IMR-90 (cell line): Measurements from ENCODE around the gene DSN1. TPM values are rescaled to one million over a fixed set of nuclear protein-coding genes. Genes with fewer than 3 reads are reported as not detected.

Experiments used
- ATAC-seq: fragments of 200-7000 bp; cut with Tn5 transposase; 2 replicates; pipeline ENCODE4 v1.9.1; 2020; ENCODE audit warnings: low read depth, mild to moderate bottlenecking, moderate library complexity
- BruUV-seq: library from RNA; stranded (reverse); fragments of 400-500 nt; replicated peaks from 2 replicates; lab custom pipeline; 2021; lab: Mats Ljungman, UMichigan
- CTCF ChIA-PET: fragments of 300-600 bp; formaldehyde crosslinking; extraction: SDS; loops from one replicate; lab custom pipeline; 2021; ENCODE audit warnings: antibody characterized with exemption; lab: Yijun Ruan, JAX
- POLR2A ChIA-PET: fragments of 300-600 bp; sonication (Branson Sonifier 250); formaldehyde crosslinking; loops from one replicate; lab custom pipeline; 2022; ENCODE audit warnings: antibody characterized with exemption; ENCODE audit not compliant: unreplicated experiment; lab: Charles Lee
- DNase-seq: peaks from one replicate; pipeline ENCODE4 v3.0.0; 2013
- H2AFZ ChIP-seq: replicated peaks from 2 replicates; pipeline ENCODE3; 2013; ENCODE audit warnings: low read length, mild to moderate bottlenecking; ENCODE audit not compliant: poor library complexity
- H2AK5ac ChIP-seq: 2 replicates; pipeline ENCODE4 v1.6.1; 2013; ENCODE audit warnings: low read depth, low read length, inconsistent platforms
- H2AK9ac ChIP-seq: replicated peaks from 2 replicates; pipeline ENCODE3; 2013; ENCODE audit warnings: mild to moderate bottlenecking, low read depth, low read length, moderate library complexity; ENCODE audit not compliant: poor library complexity
- H2BK120ac ChIP-seq: 2 replicates; pipeline ENCODE4 v1.6.1; 2013; ENCODE audit warnings: low read depth, low read length, inconsistent platforms
- H2BK15ac ChIP-seq: 3 replicates; pipeline ENCODE4 v1.6.1; 2013; ENCODE audit warnings: low read depth, low read length, inconsistent platforms
- H2BK20ac ChIP-seq: 2 replicates; pipeline ENCODE4 v1.6.1; 2013; ENCODE audit warnings: low read depth, mild to moderate bottlenecking, inconsistent platforms, low read length, moderate library complexity
- H2BK5ac ChIP-seq: 2 replicates; pipeline ENCODE4 v1.6.1; 2013; ENCODE audit warnings: mild to moderate bottlenecking, low read depth, low read length, inconsistent platforms; ENCODE audit not compliant: poor library complexity, severe bottlenecking
- H3K14ac ChIP-seq: replicated peaks from 2 replicates; pipeline ENCODE4 v1.6.1; 2013; ENCODE audit warnings: low read depth, low read length, inconsistent platforms
- H3K18ac ChIP-seq: 2 replicates; pipeline ENCODE4 v1.6.1; 2013; ENCODE audit warnings: low read depth, low read length, control low read depth
- H3K23ac ChIP-seq: 2 replicates; pipeline ENCODE4 v1.6.1; 2013; ENCODE audit warnings: low read depth, low read length, inconsistent platforms
- H3K27ac ChIP-seq: 2 replicates; pipeline ENCODE4 v1.5.1; 2013; ENCODE audit warnings: mild to moderate bottlenecking, control low read depth, low read length; ENCODE audit not compliant: insufficient read depth
- H3K27me3 ChIP-seq: 2 replicates; pipeline ENCODE4 v1.6.1; 2013; ENCODE audit warnings: low read length; ENCODE audit not compliant: control insufficient read depth, insufficient read depth
- H3K36me3 ChIP-seq: 2 replicates; pipeline ENCODE4 v1.6.1; 2013; ENCODE audit warnings: low read length, mixed read lengths; ENCODE audit not compliant: control insufficient read depth, insufficient read depth
- H3K4ac ChIP-seq: 2 replicates; pipeline ENCODE4 v1.6.1; 2013; ENCODE audit warnings: low read depth, low read length, inconsistent platforms
- H3K4me1 ChIP-seq: 2 replicates; pipeline ENCODE4 v1.6.1; 2013; ENCODE audit warnings: low read length, mixed read lengths; ENCODE audit not compliant: control insufficient read depth, insufficient read depth
- H3K4me2 ChIP-seq: 2 replicates; pipeline ENCODE4 v1.6.1; 2013; ENCODE audit warnings: low read depth, mild to moderate bottlenecking, control low read depth, low read length, moderate library complexity
- H3K4me3 ChIP-seq: 2 replicates; pipeline ENCODE4 v1.5.1; 2013; ENCODE audit warnings: low read depth, mild to moderate bottlenecking, control low read depth, low read length, moderate library complexity; ENCODE audit not compliant: insufficient read depth
- H3K56ac ChIP-seq: 2 replicates; pipeline ENCODE4 v1.6.1; 2013; ENCODE audit warnings: low read length, inconsistent platforms; ENCODE audit not compliant: insufficient read depth; ENCODE audit errors: extremely low read depth
- H3K79me1 ChIP-seq, 2 experiments: 2 replicates each; pipeline ENCODE4 v1.6.1; 2013; ENCODE audit warnings: low read length in 2 of 2, inconsistent platforms in 1 of 2, low read depth in 1 of 2
- H3K9ac ChIP-seq: 2 replicates; pipeline ENCODE4 v1.6.1; 2013; ENCODE audit warnings: low read depth, low read length, control low read depth
- H3K9me1 ChIP-seq: 2 replicates; pipeline ENCODE4 v1.6.1; 2013; ENCODE audit warnings: low read length, inconsistent platforms; ENCODE audit not compliant: insufficient read depth
- H3K9me3 ChIP-seq: 2 replicates; pipeline ENCODE4 v1.6.1; 2013; ENCODE audit warnings: low read length; ENCODE audit not compliant: control insufficient read depth, insufficient read depth
- H4K20me1 ChIP-seq: 2 replicates; pipeline ENCODE4 v1.6.1; 2013; ENCODE audit warnings: low read length, inconsistent platforms; ENCODE audit not compliant: insufficient read depth
- H4K5ac ChIP-seq: 2 replicates; pipeline ENCODE4 v1.6.1; 2013; ENCODE audit warnings: mild to moderate bottlenecking, low read depth, low read length, control low read depth
- H4K8ac ChIP-seq, 2 experiments: 2 replicates each; pipeline ENCODE4 v1.6.1; 2013; ENCODE audit warnings: low read depth in 2 of 2, low read length in 2 of 2, control low read depth in 1 of 2, inconsistent platforms in 1 of 2
- H4K91ac ChIP-seq: 2 replicates; pipeline ENCODE4 v1.6.1; 2013; ENCODE audit warnings: low read depth, low read length, inconsistent platforms; ENCODE audit not compliant: insufficient read depth
- BHLHE40 ChIP-seq: fragments of 150-350 bp; IDR thresholded peaks from 2 replicates; pipeline ENCODE4 v1.6.1; 2016; ENCODE audit warnings: mild to moderate bottlenecking, low read depth, low read length
- CEBPB ChIP-seq: IDR thresholded peaks from 2 replicates; pipeline ENCODE4 v1.6.1; 2012; ENCODE audit warnings: low read depth, low read length, improper control_type of control experiment
- ELK1 ChIP-seq: fragments of 150-350 bp; IDR thresholded peaks from 2 replicates; pipeline ENCODE4 v1.6.1; 2016; ENCODE audit warnings: low read depth, mild to moderate bottlenecking, low read length, moderate library complexity, borderline replicate concordance
- FOS ChIP-seq: fragments of 150-350 bp; IDR thresholded peaks from 2 replicates; pipeline ENCODE4 v1.6.1; 2016; ENCODE audit warnings: low read depth, low read length
- MAZ ChIP-seq: IDR thresholded peaks from 2 replicates; pipeline ENCODE4 v1.6.1; 2012; ENCODE audit warnings: low read depth, mild to moderate bottlenecking, low read length, improper control_type of control experiment, moderate library complexity, borderline replicate concordance
- NFE2L2 ChIP-seq: fragments of 150-350 bp; IDR thresholded peaks from 2 replicates; pipeline ENCODE4 v1.6.1; 2016; ENCODE audit warnings: low read depth, mild to moderate bottlenecking, low read length
- POLR2A ChIP-seq: IDR thresholded peaks from 2 replicates; pipeline ENCODE4 v1.6.1; 2012; ENCODE audit warnings: mild to moderate bottlenecking, low read depth, low read length
- RAD21 ChIP-seq: IDR thresholded peaks from 2 replicates; pipeline ENCODE4 v1.6.1; 2012; ENCODE audit warnings: low read length, improper control_type of control experiment
- RCOR1 ChIP-seq: IDR thresholded peaks from 2 replicates; pipeline ENCODE4 v1.6.1; 2012; ENCODE audit warnings: mild to moderate bottlenecking, low read length, improper control_type of control experiment; ENCODE audit not compliant: insufficient replicate concordance
- WGBS, 2 experiments: methylation state at CpG; one replicate each; pipeline versions ENCODE4 v1.1.5 to v1.1.7; 2013; ENCODE audit warnings: missing lambda C conversion rate in 2 of 2; ENCODE audit not compliant: insufficient read length in 1 of 2; ENCODE audit errors: extremely low coverage in 2 of 2; 5-methylcytosine and 5-hydroxymethylcytosine counted together
- dilution Hi-C: fragments of 300-500 bp; cut with HindIII; formaldehyde crosslinking; loops from one replicate; pipeline ENCODE4 v1.14.3; 2018; ENCODE audit warnings: low sequenced_read_pairs; ENCODE audit not compliant: unreplicated experiment
- in situ Hi-C: fragments of 300-500 bp; cut with MboI; formaldehyde crosslinking; loops from 3 replicates; pipeline ENCODE4 v1.14.3; 2019; ENCODE audit warnings: low sequenced_read_pairs, inconsistent platforms, mixed read lengths
- intact Hi-C: fragments of 100-400 bp; cut with micrococcal nuclease; formaldehyde crosslinking; loops from 2 replicates; pipeline ENCODE4 v1.10.0; 2022
- polyA plus RNA-seq, 3 experiments: library from polyadenylated mRNA; depleted of rRNA; stranded (reverse); fragments of >200 nt; gene quantifications; 2 replicates each; pipeline ENCODE4 v1.2.3, GENCODE V29; 2012; ENCODE audit warnings: low replicate concordance in 1 of 3
- total RNA-seq: library from RNA; depleted of rRNA; stranded (reverse); fragments of >200 nt; gene quantifications from 2 replicates; pipeline ENCODE4 v1.2.3, GENCODE V29; 2012
- TF ChIP-seq, protein P1 (sequence below): fragments of 150-350 bp; IDR thresholded peaks from 2 replicates; pipeline ENCODE4 v1.6.1; 2017; ENCODE audit warnings: mild to moderate bottlenecking, antibody characterized with exemption, low read length, low read depth

The DSN1 gene
- total and polyA plus RNA-seq, 2 of the 4 experiments (the other 2 are of a cell fraction), result 10.5 to 16.3 TPM

GRCh38 chr20:36736451-36737182 is 36.9 kb downstream of the DSN1 start:
- TF ChIP-seq ELK1, result no peak
- TF ChIP-seq CEBPB, result no peak
- no peak for TF ChIP-seq RCOR1
- TF ChIP-seq RAD21, result no peak
- no peak for TF ChIP-seq BHLHE40
- no peak for TF ChIP-seq FOS
- no peak for TF ChIP-seq NFE2L2
- no peak for TF ChIP-seq POLR2A
- TF ChIP-seq, protein P1, sequence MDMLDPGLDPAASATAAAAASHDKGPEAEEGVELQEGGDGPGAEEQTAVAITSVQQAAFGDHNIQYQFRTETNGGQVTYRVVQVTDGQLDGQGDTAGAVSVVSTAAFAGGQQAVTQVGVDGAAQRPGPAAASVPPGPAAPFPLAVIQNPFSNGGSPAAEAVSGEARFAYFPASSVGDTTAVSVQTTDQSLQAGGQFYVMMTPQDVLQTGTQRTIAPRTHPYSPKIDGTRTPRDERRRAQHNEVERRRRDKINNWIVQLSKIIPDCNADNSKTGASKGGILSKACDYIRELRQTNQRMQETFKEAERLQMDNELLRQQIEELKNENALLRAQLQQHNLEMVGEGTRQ, result no peak
- TF ChIP-seq MAZ, result no peak
- Histone ChIP-seq H3K18ac (no peak overlapping the region), H3K14ac (no peak overlapping the region), H3K9ac (no peak overlapping the region), H3K56ac (no peak overlapping the region), H3K9me1 (peaks cover 5% of the 10 kb centered on the region), H4K20me1 (peaks cover 3% of the 10 kb centered on the region), H2BK15ac (no peak overlapping the region), H3K4me2 (no peak overlapping the region), H2BK20ac (no peak overlapping the region), H2AK9ac (peak overlapping the region; percentile 44), H3K27ac (no peak overlapping the region), H3K79me1 (peaks cover 11 to 39% of the 10 kb centered on the region in 2 experiments), H2BK5ac (no peak overlapping the region), H3K4me1 (no peaks in the 10 kb centered on the region), H3K23ac (no peak overlapping the region), H2AFZ (no peak overlapping the region), H3K36me3 (no peaks in the 10 kb centered on the region), H4K5ac (no peak overlapping the region), H3K27me3 (no peaks in the 10 kb centered on the region), H2BK120ac (no peak overlapping the region), H3K4me3 (no peak overlapping the region), H4K91ac (no peak overlapping the region), H3K9me3 (no peaks in the 10 kb centered on the region), H4K8ac (no peak overlapping the region), H2AK5ac (no peak overlapping the region), H3K4ac (no peak overlapping the region)
- POLR2A ChIA-PET, result interaction anchor here (0.6 kb wide), 1 partner anchor 441 kb away, joined by 5 read pairs; no protein-coding TSS in a partner anchor
- in situ Hi-C loops (no loop called here), intact Hi-C loops (no loop called here), dilution Hi-C loops (no loop called here)
- CTCF ChIA-PET, result interaction anchor here (0.6 to 1.0 kb wide), 2 partner anchors 13 to 19 kb away, joined by 3 read pairs; no protein-coding TSS in a partner anchor
- no TSS peak for BruUV-seq
- no peak for ATAC-seq
- no peak for DNase-seq
- WGBS, 2 experiments, result no CpG with 5 or more reads among the region's 3 CpGs
